Heart left ventricle (tissue), 13 donors: ENCODE measurements around the gene ATP9B.

ENCODE experiments used
- POLR2A ChIP-seq, 2 donors: fragments of 450-650 bp; IDR thresholded peaks; one replicate each; pipeline ENCODE4 v1.6.1; 2017; ENCODE audit warnings: antibody characterized with exemption in 2 of 2, mild to moderate bottlenecking in 2 of 2, moderate library complexity in 2 of 2
- TF ChIP-seq, protein P1 (sequence below), 12 donors: fragments of 200-600 bp; sonication (generic) in 4 of 12; IDR thresholded peaks; one replicate each; pipeline versions ENCODE4 v1.5.0 to v1.8.0; 2018 to 2022; ENCODE audit warnings: antibody characterized with exemption in 12 of 12, mild to moderate bottlenecking in 5 of 12
- donor health status: ischemic (EF 13 %, LVEDD 7.1; RV severe dilation, severe dysfunction).
- donor health status: DM: no; HTN: yes; CAD: no.
- donor health status: DM: no; HTN: no; CAD: no.
- donor health status: ischemic (EF 25% LVEDD 6.9; RV normal size, moderate dysfunction).
- donor health status: ischemic (EF 25% LVEDD 5.7; RV mildly dilated, moderate dysfunction).
- donor health status: ischemic (EF 35%, LVEDD 5.7; RV mildly dilated, moderate dysfunction).
- donor health status: nonischemic (EF 11% LVEDD 7.7; RV severe dilation, severe dysfunction).
- donor health status: DM: yes; HTN: yes; CAD: no.
- donor health status: PGD.
- donor health status: ischemic (EF 29% LVEDD 5.4; RV normal size, mild dysfunction).
- donor health status: nonischemic (EF 23%, LVEDD 6.1; RV moderate dilation, normal function).

GRCh38 chr18:79322441-79322840 lies 253.2 kb downstream of the ATP9B start:
- TF ChIP-seq, protein P1, sequence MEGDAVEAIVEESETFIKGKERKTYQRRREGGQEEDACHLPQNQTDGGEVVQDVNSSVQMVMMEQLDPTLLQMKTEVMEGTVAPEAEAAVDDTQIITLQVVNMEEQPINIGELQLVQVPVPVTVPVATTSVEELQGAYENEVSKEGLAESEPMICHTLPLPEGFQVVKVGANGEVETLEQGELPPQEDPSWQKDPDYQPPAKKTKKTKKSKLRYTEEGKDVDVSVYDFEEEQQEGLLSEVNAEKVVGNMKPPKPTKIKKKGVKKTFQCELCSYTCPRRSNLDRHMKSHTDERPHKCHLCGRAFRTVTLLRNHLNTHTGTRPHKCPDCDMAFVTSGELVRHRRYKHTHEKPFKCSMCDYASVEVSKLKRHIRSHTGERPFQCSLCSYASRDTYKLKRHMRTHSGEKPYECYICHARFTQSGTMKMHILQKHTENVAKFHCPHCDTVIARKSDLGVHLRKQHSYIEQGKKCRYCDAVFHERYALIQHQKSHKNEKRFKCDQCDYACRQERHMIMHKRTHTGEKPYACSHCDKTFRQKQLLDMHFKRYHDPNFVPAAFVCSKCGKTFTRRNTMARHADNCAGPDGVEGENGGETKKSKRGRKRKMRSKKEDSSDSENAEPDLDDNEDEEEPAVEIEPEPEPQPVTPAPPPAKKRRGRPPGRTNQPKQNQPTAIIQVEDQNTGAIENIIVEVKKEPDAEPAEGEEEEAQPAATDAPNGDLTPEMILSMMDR (IDR thresholded peaks at IDR 0.05), result no peak
- no peak for TF ChIP-seq POLR2A (IDR thresholded peaks at IDR 0.05)
